ENCODE data around the gene GBA3.

GBA3 gene

GRCh38 chr4:22703912-22704311 is 11.2 kb downstream of the GBA3 start:
- no peak for DNase-seq

- no peak for DNase-seq
These were observed 14.7 kb downstream of the GBA3 start for GRCh38 chr4:22707390-22707789.

GRCh38 chr4:22708961-22709360 is 16.2 kb downstream of the GBA3 start:
- no peak for DNase-seq

- no peak for DNase-seq
These were observed 19.4 kb downstream of the GBA3 start for GRCh38 chr4:22712105-22712504.

- no peak for DNase-seq
These were observed 19.8 kb downstream of the GBA3 start for GRCh38 chr4:22712529-22712928.

GRCh38 chr4:22713841-22714240 is 21.1 kb downstream of the GBA3 start:
- DNase-seq: no peak

GRCh38 chr4:22719218-22719617 is 26.5 kb downstream of the GBA3 start:
- no peak for DNase-seq

GRCh38 chr4:22720091-22720490 is 27.4 kb downstream of the GBA3 start:
- DNase-seq: no peak

GRCh38 chr4:22721204-22721603 is 28.5 kb downstream of the GBA3 start:
- no peak for DNase-seq

- no peak for DNase-seq
These were observed 37.3 kb downstream of the GBA3 start for GRCh38 chr4:22730021-22730420.

- no peak for DNase-seq
These were observed 41.1 kb downstream of the GBA3 start for GRCh38 chr4:22733816-22734215.

GRCh38 chr4:22736912-22737311 is 44.2 kb downstream of the GBA3 start:
- DNase-seq: no peak

GRCh38 chr4:22739968-22740367 is 47.2 kb downstream of the GBA3 start:
- no peak for DNase-seq

- no peak for DNase-seq
These were observed 49.0 kb downstream of the GBA3 start for GRCh38 chr4:22741744-22742143.

GRCh38 chr4:22743290-22743689 is 50.6 kb downstream of the GBA3 start:
- no peak for DNase-seq

GRCh38 chr4:22744478-22745062 is 51.8 kb downstream of the GBA3 start:
- DNase-seq: no peak

- DNase-seq: no peak
These were observed 52.5 kb downstream of the GBA3 start for GRCh38 chr4:22745234-22745633.

- no peak for DNase-seq
These were observed 61.4 kb downstream of the GBA3 start for GRCh38 chr4:22754116-22754515.

- no peak for DNase-seq
These were observed 69.8 kb downstream of the GBA3 start for GRCh38 chr4:22762548-22762947.

GRCh38 chr4:22764183-22764582 is 71.4 kb downstream of the GBA3 start:
- no peak for DNase-seq

GRCh38 chr4:22766068-22766467 is 73.3 kb downstream of the GBA3 start:
- DNase-seq: no peak

- DNase-seq: no peak
These were observed 85.9 kb downstream of the GBA3 start for GRCh38 chr4:22778547-22779163.

GRCh38 chr4:22780317-22780716 is 87.6 kb downstream of the GBA3 start:
- DNase-seq: no peak

GRCh38 chr4:22780797-22781196 is 88.1 kb downstream of the GBA3 start:
- no peak for DNase-seq

- DNase-seq: no peak
These were observed 95.1 kb downstream of the GBA3 start for GRCh38 chr4:22787753-22788375.
